SU-DHL-6 (cell line): ENCODE data around the gene RANGAP1.

Experiments
- EZH2phosphoT487 ChIP-seq: fragments of 200-600 bp; sonication (generic), shearing (Covaris generic); conservative IDR thresholded peaks from 2 replicates; pipeline ENCODE4 v1.6.1; 2018; ENCODE audit warnings: mild to moderate bottlenecking, antibody characterized with exemption, low read length, moderate library complexity, mixed read lengths
- TF ChIP-seq, protein P1 (sequence below): fragments of 200-600 bp; sonication (generic); IDR thresholded peaks from one replicate; pipeline ENCODE4 v1.5.1; 2017; ENCODE audit warnings: antibody characterized with exemption, mild to moderate bottlenecking, low read length, moderate library complexity; ENCODE audit not compliant: insufficient read depth, poor library complexity, severe bottlenecking

DNA sequence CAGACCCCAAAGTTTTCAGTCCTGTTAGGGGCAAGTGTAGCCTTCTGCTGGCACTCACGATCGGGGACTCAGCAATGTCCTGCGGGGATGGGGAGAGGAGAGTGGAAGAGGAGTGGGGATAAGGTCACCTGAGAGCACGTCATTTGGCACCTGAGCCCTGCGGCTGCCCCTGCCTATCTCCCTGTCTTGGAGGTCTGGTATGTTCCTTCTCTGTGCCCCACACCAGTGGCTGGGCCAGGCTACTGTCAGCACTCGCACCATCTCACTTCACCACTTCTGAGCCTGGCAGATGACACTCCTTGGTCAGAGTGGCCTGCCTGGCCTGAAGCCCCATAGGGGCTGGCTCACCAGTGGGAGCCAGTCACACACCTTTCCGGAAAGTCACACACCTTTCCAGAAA is 25.1 kb downstream of the RANGAP1 start:
- TF ChIP-seq, protein P1, sequence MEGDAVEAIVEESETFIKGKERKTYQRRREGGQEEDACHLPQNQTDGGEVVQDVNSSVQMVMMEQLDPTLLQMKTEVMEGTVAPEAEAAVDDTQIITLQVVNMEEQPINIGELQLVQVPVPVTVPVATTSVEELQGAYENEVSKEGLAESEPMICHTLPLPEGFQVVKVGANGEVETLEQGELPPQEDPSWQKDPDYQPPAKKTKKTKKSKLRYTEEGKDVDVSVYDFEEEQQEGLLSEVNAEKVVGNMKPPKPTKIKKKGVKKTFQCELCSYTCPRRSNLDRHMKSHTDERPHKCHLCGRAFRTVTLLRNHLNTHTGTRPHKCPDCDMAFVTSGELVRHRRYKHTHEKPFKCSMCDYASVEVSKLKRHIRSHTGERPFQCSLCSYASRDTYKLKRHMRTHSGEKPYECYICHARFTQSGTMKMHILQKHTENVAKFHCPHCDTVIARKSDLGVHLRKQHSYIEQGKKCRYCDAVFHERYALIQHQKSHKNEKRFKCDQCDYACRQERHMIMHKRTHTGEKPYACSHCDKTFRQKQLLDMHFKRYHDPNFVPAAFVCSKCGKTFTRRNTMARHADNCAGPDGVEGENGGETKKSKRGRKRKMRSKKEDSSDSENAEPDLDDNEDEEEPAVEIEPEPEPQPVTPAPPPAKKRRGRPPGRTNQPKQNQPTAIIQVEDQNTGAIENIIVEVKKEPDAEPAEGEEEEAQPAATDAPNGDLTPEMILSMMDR = no peak
- TF ChIP-seq EZH2phosphoT487 = no peak
